GM12878 (cell line): ENCODE measurements around the gene MACROD2. TPM values are rescaled to one million over a fixed set of nuclear protein-coding genes. Genes with fewer than 3 reads are reported as not detected.

Source experiments
- ATAC-seq: fragments of 200-7000 bp; cut with Tn5 transposase; 3 replicates; pipeline ENCODE4 v1.9.1; 2020; ENCODE audit warnings: mild to moderate bottlenecking, moderate library complexity
- BruUV-seq: library from RNA; stranded (reverse); fragments of 400-500 nt; replicated peaks from 2 replicates; lab custom pipeline; 2021; lab: Mats Ljungman, UMichigan
- CTCF ChIA-PET: fragments of 300-600 bp; sonication (Branson Sonifier 250); formaldehyde crosslinking; extraction: SDS; loops from one replicate; lab custom pipeline; 2021; ENCODE audit warnings: inconsistent platforms; lab: Yijun Ruan, JAX
- POLR2A ChIA-PET: fragments of 350-600 bp; formaldehyde crosslinking; extraction: SDS; loops from one replicate; lab custom pipeline; 2021; ENCODE audit warnings: inconsistent platforms; lab: Charles Lee
- RAD21 ChIA-PET: fragments of 300-600 bp; sonication (Branson Sonifier 250); formaldehyde crosslinking; loops from one replicate; lab custom pipeline; 2023; ENCODE audit warnings: antibody characterized with exemption; ENCODE audit not compliant: unreplicated experiment; lab: Charles Lee
- SMC1A ChIA-PET: fragments of 300-600 bp; sonication (Branson Sonifier 250); formaldehyde crosslinking; loops from one replicate; lab custom pipeline; 2023; ENCODE audit not compliant: unreplicated experiment, uncharacterized antibody; lab: Charles Lee
- DNase-seq: peaks from one replicate; pipeline ENCODE4 v3.0.0-alpha.2; 2011; ENCODE audit warnings: low read depth, low spot score
- FAIRE-seq: peaks from 3 replicates; lab custom pipeline; 2011; peaks lifted over from hg19 to GRCh38; lab: Jason Lieb, UNC
- H2AFZ ChIP-seq: 2 replicates; pipeline ENCODE4 v1.6.0; 2011; ENCODE audit warnings: low read depth, low read length, control low read depth; ENCODE audit not compliant: control insufficient read depth
- H3K27ac ChIP-seq: 2 replicates; pipeline ENCODE4 v1.5.1; 2011; ENCODE audit warnings: control low read depth; ENCODE audit not compliant: control insufficient read depth, insufficient read depth
- H3K27me3 ChIP-seq, 2 experiments: replicated peaks in 1 of 2; 2 replicates each; pipeline versions ENCODE4 v1.6.0 to v1.6.1; 2011; ENCODE audit warnings: low read length in 1 of 2; ENCODE audit not compliant: control insufficient read depth in 2 of 2, insufficient read depth in 2 of 2
- H3K36me3 ChIP-seq, 2 experiments: 2 replicates each; pipeline ENCODE4 v1.5.1; 2011; ENCODE audit warnings: low read length in 1 of 2; ENCODE audit not compliant: control insufficient read depth in 2 of 2, insufficient read depth in 2 of 2
- H3K4me1 ChIP-seq: 2 replicates; pipeline ENCODE4 v1.6.1; 2011; ENCODE audit warnings: mild to moderate bottlenecking, low read length, moderate library complexity, mixed read lengths; ENCODE audit not compliant: control insufficient read depth, insufficient read depth
- H3K4me2 ChIP-seq: 2 replicates; pipeline ENCODE4 v1.6.0; 2011; ENCODE audit warnings: control low read depth; ENCODE audit not compliant: control insufficient read depth, insufficient read depth
- H3K4me3 ChIP-seq: fragments of 200-600 bp; sonication (generic); 2 replicates; pipeline ENCODE4 v1.5.1; 2016
- H3K79me2 ChIP-seq: 2 replicates; pipeline ENCODE4 v1.6.0; 2011; ENCODE audit warnings: low read length; ENCODE audit not compliant: control insufficient read depth, insufficient read depth
- H3K9ac ChIP-seq: 2 replicates; pipeline ENCODE4 v1.8.0; 2011; ENCODE audit warnings: low read length, control low read depth, mixed read lengths; ENCODE audit not compliant: control insufficient read depth, insufficient read depth
- H3K9me3 ChIP-seq: replicated peaks from 3 replicates; pipeline ENCODE4 v1.5.1; 2011; ENCODE audit warnings: mild to moderate bottlenecking, low read length; ENCODE audit not compliant: control insufficient read depth, insufficient read depth
- H4K20me1 ChIP-seq: 2 replicates; pipeline ENCODE4 v1.6.0; 2011; ENCODE audit not compliant: control insufficient read depth, insufficient read depth
- IRF3 ChIP-seq: fragments of 450-650 bp; IDR thresholded peaks from 2 replicates; pipeline ENCODE4 v1.6.1; 2014; ENCODE audit warnings: mild to moderate bottlenecking
- MTA3 ChIP-seq: IDR thresholded peaks from 2 replicates; pipeline ENCODE4 v1.6.1; 2012; ENCODE audit warnings: low read length, inconsistent platforms, borderline replicate concordance
- MXI1 ChIP-seq: fragments of 150-350 bp; IDR thresholded peaks from 2 replicates; pipeline ENCODE4 v1.6.1; 2011; ENCODE audit warnings: low read depth, mild to moderate bottlenecking, inconsistent platforms, low read length, improper control_type of control experiment
- RAD51 ChIP-seq: fragments of 450-650 bp; IDR thresholded peaks from 2 replicates; pipeline ENCODE4 v1.6.1; 2016; ENCODE audit warnings: moderate library complexity, mild to moderate bottlenecking, inconsistent platforms
- TCF3 ChIP-seq: IDR thresholded peaks from 2 replicates; pipeline ENCODE4 v1.6.1; 2012; ENCODE audit warnings: low read depth, mild to moderate bottlenecking, low read length, borderline replicate concordance; ENCODE audit not compliant: insufficient read depth
- ZNF592 ChIP-seq: fragments of 450-650 bp; IDR thresholded peaks from 2 replicates; pipeline ENCODE4 v1.6.1; 2017; ENCODE audit warnings: mild to moderate bottlenecking, moderate library complexity
- WGBS: methylation state at CpG from one replicate; pipeline ENCODE4 v1.1.6; 2016; ENCODE audit warnings: low lambda C conversion rate; ENCODE audit not compliant: insufficient replicate concordance, insufficient coverage; ENCODE audit errors: missing lambda C conversion rate; 5-methylcytosine and 5-hydroxymethylcytosine counted together
- in situ Hi-C: fragments of 300-500 bp; cut with MboI; formaldehyde crosslinking; loops from 9 replicates; pipeline ENCODE4 v1.14.3; 2018; ENCODE audit warnings: mixed read lengths
- intact Hi-C: fragments of 100-400 bp; cut with micrococcal nuclease; formaldehyde crosslinking; loops from one replicate; pipeline ENCODE4 v1.14.2; 2022; ENCODE audit not compliant: unreplicated experiment
- polyA plus RNA-seq, 11 experiments: library from polyadenylated mRNA; depleted of rRNA in 4 of 11; unstranded in 6 of 11; stranded (reverse) in 5 of 11; fragments of >200 nt; fragmentation: Nextera tagmentation in 4 of 11; fragmentation: Illumina TruSeq in 1 of 11; extraction: Ambion mirVana in 4 of 11; extraction: Trizol in 1 of 11; gene quantifications; 1 replicate in 1 of 11; 2 replicates in 10 of 11; pipeline versions ENCODE4 v1.2.1 to v1.2.3, GENCODE V29; 2011 to 2016; ENCODE audit warnings: inconsistent platforms in 2 of 11, missing spikeins in 2 of 11, low read depth in 1 of 11
- total RNA-seq, 4 experiments: library from RNA; depleted of rRNA in 3 of 4; stranded (reverse); fragments of >200 nt in 3 of 4; fragmentation: Illumina TruSeq in 1 of 4; extraction: Trizol in 1 of 4; gene quantifications; 2 replicates each; pipeline versions ENCODE4 v1.2.1 to v1.2.3, GENCODE V29; 2013 to 2021

Gene MACROD2
- total and polyA plus RNA-seq, 10 of the 15 experiments (the other 5 are each of a cell fraction or from before 2014, with no cell fraction given): 1.1 to 21.5 (median 2.2) TPM

DNA sequence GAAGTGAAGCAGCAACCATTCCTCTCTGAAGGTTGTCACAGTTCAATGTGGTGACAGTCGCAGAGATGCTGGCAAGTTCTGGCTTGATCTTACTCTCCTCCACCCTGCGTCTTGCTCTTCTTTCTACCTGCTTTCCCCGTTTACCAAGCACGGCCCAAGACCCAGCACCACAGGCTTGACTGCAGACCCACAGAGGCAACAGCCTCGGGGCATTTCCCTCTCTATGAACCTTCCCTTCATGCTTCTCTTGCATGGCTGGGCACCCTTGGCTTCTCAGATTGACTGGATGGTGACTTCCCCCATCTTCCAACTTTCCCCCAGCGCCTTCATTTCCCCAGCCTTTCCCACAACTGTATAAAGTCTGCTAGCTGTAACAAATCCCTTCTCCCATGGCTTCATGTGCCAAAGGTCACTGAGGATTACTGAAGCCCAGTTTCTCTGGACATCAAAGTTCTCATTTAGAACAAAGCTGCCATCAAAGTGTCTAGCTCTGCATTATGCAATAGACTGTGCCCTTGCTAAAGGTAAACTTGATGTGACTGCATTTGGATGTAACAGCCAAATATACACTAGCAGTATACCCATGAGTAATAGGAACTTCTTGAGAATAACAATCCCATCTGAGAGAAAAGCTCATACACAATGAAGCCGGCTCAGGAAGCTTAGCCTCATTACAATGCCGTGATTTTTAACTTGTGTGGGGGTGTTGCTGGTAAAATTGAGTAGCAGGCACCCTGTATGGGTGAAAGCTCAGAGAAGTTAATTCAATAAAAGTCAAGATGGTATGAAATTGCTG is 1065.1 kb downstream of the MACROD2 start:
- in situ Hi-C loops (no loop called here), intact Hi-C loops (no loop called here)
- no peaks in the 10 kb centered on the region for H3K4me1 ChIP-seq
- no peaks in the 10 kb centered on the region for H3K79me2 ChIP-seq
- FAIRE-seq (no peak), DNase-seq (no peak)
- H3K9me3 ChIP-seq: no peaks in the 10 kb centered on the region
- CTCF ChIA-PET: interaction anchor here (0.6 to 0.9 kb wide), 2 partner anchors 14 to 1594 kb away, joined by 3 read pairs; no protein-coding TSS in a partner anchor
- WGBS: 8% methylated on average over 8 of the region's 8 CpGs
- TF ChIP-seq TCF3: no peak
- TF ChIP-seq IRF3: no peak
- TF ChIP-seq ZNF592: no peak
- no peak for TF ChIP-seq MXI1
- no peak for TF ChIP-seq RAD51
- no peak for TF ChIP-seq MTA3
- TF ChIP-seq, all 136 proteins: peak for 0
- H2AFZ ChIP-seq: no peak overlapping the region
- no peaks in the 10 kb centered on the region for H3K36me3 ChIP-seq
- ChIA-PET POLR2A (no interaction called here), SMC1A (interaction anchor here (0.6 kb wide), 1 partner anchor 51 kb away, joined by 3 read pairs; no protein-coding TSS in a partner anchor), RAD21 (no interaction called here)
- H3K27me3 ChIP-seq: no peaks in the 10 kb centered on the region
- no peak overlapping the region for H3K27ac ChIP-seq
- no peaks in the 10 kb centered on the region for H4K20me1 ChIP-seq
- H3K9ac ChIP-seq: no peak overlapping the region
- H3K4me2 ChIP-seq: no peak overlapping the region
- peak; percentile 71 for ATAC-seq
- BruUV-seq: no TSS peak
- H3K4me3 ChIP-seq: no peak overlapping the region
